GM21367 (cell line): ENCODE results near the gene VGLL2.
"Not testable (repeated sequence)": the region's sequence is repeated elsewhere in the genome, so short reads cannot be mapped to it uniquely, and the experiment has no call there.

ENCODE experiments used
- ATAC-seq: cut with Tn5 transposase; IDR thresholded peaks from one replicate; pipeline ENCODE4 v1.9.1; 2021; ENCODE audit not compliant: unreplicated experiment

Gene VGLL2, protein sequence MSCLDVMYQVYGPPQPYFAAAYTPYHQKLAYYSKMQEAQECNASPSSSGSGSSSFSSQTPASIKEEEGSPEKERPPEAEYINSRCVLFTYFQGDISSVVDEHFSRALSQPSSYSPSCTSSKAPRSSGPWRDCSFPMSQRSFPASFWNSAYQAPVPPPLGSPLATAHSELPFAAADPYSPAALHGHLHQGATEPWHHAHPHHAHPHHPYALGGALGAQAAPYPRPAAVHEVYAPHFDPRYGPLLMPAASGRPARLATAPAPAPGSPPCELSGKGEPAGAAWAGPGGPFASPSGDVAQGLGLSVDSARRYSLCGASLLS

DNA sequence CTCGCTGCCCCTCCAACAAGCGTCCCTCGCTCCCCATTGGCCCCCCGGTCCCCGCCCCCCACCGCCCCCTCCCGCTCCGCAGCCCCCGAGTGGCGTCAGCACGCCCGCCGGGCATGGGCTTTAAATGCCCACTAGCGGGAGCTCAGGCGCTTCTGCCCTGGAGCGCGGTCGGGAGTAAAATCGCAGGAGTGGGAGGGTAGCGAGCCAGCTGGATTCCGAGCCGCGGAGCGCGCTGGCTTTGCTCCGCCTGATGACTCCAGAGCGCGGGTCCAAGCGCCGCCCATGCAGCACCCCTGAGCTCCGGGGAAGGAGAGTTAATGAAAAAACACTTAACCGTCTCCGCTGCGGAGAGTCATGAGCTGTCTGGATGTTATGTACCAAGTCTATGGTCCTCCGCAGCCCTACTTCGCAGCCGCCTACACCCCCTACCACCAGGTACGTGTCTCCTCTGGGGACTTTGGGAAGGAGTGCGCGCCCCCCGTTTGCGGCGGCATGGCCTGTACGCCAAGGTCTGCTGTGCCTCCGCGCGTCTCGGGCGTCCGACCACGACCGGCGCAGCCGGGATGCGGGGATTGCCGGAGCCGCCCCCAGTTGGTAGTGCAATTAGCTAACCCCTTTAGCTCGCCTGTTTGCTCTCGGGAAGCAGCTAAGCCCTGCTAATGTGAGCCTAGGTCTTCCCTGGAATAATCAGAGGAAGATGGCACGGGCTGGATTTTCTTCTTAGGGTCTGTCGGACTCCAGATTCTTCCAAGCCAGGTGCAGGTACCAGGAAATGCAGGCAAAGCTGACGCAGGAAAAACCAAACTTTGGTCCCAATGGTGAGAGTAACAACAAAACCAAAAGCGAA lies at the start of gene VGLL2:
VGLL2 (plus strand) TSS at position 149 of the 847 bp plus-strand sequence; CDS start at position 355, 206 bp downstream.
- ATAC-seq: no peak

DNA sequence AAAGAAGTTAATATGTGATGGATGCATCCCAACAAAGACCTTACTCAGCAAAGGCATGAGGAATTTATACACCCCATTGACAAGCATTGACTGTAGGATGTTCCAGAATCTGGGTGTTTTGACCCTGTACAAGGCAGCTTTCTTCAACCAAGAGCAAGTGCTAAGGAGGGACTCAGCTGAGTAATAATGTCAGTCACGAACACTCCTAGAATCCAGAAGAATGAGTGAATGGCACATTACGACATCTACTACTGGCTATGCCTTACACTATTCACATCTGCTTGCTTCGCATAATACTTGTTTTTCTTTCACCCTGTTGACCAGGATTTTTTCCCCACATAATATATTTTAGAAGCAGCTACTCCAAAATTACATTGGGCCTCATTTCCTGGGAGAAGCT lies 42.5 kb upstream of the VGLL2 start:
- no peak for ATAC-seq

DNA sequence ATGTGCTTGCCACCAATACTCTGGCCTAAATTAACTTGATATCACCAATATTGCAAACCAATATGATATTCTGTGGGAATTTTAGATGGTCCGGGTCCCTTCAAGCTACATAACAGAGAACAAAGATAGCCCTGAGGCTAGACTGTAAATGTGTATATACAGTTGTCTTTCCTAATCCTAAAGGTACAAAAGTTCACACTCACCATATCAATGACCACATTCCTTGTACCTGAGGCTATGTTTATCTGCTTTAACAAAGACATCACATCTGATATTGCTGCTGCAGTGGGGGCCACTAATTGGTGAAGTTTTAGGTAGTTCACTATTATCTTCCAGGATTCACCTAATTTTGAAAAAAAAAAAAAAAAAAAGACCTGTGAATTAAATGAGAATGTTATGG lies 38.6 kb upstream of the VGLL2 start:
- no peak for ATAC-seq

DNA sequence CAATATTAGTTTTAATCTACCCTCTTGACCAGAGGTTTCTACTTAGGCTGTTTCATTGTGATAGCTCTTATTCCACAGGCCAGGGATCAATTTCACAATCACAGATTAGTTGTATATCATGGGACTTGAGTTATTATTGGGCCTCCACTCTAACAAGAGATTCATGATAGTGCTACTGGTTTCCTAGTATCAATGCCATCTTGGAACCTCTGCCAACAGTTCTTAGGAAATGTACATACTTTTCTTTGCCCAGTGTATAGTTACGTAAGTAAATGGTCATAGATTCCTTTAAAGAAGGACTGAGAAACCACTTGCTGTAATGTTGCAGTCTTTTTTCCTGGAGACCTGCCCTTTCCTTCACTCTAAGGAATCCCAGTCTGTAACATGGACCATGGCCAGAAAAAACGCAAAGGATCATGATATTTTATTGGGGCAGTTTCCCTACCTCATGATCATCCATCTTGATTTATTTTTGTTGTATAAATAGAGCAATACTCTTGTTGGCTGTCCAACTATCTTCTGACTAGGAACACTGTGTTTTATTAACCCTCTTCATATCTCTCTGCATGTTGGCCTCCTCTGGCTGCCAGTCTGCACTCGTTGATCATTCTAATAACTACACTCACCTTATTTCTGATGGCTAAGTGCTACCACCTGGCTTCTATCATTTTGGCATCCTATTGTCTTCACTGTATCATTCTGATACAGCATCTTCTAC lies 38.0 kb upstream of the VGLL2 start:
- no peak for ATAC-seq

DNA sequence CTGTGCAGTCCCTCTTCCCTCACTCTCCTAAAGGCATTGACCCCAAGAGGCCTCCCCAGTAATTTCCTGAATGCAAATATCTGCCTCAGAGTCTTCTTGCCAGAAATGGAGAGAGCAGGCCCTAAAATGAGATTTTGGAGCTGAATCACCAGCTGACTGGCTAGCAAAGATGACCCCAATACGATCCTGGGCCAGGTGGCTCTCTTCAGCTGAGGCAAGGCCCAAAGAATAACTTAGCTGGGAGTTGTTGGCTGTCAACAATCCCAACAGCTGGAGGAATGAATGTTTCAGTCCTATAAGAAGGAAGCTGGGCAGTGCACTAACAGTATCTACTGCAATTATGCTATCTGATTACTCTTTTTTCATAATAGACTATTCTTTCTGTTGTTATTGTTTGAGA lies 37.2 kb upstream of the VGLL2 start:
- ATAC-seq: no peak

DNA sequence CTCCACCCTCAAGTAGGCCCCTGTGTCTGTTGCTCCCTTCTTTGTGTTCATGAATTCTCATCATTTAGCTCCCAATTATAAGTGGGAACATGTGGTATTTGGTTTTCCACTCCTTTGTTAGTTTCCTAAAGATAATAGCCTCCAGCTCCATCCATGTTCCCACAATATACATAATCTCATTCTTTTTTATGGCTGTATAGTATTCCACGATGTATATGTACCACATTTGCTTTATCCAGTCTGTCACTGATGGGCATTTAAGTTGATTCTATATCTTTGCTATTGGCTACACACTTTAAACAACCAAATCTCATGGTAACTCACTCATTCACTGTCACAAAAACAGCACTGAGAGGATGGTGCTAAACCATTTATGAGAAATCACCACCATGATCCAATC lies 35.5 kb upstream of the VGLL2 start:
- ATAC-seq: no peak

DNA sequence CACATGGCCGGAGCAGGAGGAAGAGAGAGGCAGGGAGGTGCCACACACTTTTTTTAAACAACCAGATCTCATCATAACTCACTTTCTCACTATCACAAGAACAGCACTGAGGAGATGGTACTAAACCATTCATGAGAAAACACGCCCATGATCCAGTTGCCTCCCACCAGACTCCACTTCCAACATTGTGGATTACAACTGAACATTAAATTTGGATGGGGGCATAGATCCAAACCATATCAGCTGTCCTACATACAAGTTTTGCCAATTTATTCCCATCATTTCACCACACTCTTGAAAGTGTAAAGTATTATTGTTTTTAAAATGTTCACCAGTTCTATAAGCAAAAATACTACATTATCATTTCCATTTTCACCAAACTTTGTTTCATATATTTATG lies 33.9 kb upstream of the VGLL2 start:
- no peak for ATAC-seq

DNA sequence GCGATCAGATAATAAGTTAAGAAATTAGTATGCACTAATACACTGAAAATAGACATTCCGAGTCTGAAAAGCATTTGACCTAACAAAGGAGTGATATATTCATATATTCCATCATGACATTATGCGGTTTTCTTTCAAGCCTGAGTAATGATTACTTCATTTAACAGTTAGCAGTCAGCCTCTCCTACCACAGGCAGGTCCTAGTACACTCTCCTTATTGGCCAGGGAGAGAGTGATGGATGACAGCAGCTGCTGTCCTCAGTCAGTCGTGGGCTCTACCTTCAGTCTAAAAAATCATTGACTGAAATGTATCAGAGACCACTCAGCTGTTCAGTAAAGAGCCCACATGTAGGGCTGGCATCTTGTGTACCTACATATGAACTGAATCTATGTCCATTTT lies 33.2 kb upstream of the VGLL2 start:
- no peak for ATAC-seq

DNA sequence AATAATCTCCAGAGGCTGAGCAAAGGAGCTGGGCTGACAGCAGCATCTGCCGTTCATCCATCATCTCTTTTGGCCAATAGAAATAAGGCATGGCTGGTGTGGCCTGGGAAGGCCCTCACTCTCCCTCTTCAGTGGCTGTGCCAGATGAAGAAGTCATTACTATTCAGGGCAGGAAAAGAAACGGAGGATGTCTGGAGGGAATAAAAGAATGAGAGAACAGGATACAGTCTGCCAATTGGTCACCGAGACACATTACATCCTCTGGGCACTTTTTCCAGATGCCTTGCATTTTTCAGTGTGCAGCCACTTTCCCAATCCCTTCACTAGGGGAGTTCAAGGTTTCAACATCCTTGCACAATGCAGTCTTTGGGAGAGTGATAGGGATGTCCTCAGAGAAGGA lies 32.2 kb upstream of the VGLL2 start:
- no peak for ATAC-seq

DNA sequence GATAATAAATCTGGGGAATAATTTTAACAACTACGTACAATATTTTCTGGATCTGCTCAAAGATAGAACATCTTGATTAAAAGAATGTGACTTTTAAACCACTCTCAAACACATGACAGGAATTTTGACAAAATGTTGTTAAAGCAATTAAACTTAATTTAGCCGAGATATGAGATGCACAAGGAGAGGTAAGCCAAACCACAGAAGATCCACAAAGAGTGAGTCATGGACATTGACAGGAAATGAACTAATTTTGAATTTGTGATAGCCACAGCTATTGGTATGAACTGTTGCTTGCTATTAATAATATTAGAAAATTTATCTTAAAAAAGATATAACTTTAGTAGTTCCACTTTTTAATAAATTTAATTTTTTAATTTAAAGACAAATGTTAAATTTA lies 27.8 kb upstream of the VGLL2 start:
- no peak for ATAC-seq

DNA sequence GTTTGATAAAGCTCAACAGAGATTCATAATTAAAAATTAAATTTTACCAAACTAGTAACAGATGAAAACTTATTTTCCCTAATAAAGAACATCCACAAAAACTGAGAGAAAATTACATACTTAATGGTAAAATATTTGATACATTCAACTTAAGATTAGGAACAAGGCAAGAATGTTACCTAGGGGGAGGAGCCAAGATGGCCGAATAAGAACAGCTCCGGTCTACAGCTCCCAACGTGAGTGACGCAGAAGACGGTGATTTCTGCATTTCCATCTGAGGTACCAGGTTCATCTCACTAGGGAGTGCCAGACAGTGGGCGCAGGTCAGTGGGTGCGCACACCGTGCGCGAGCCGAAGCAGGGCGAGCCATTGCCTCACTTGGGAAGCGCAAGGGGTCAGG lies 20.8 kb upstream of the VGLL2 start:
- not testable (repeated sequence) for ATAC-seq

DNA sequence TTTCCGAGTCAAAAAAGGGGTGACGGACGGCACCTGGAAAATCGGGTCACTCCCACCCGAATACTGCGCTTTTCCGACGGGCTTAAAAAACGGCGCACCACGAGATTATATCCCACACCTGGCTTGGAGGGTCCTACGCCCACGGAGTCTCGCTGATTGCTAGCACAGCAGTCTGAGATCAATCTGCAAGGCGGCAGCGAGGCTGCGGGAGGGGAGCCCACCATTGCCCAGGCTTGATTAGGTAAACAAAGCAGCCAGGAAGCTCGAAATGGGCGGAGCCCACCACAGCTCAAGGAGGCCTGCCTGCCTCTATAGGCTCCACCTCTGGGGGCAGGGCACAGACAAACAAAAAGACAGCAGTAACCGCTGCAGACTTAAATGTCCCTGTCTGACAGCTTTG lies 20.4 kb upstream of the VGLL2 start:
- not testable (repeated sequence) for ATAC-seq

DNA sequence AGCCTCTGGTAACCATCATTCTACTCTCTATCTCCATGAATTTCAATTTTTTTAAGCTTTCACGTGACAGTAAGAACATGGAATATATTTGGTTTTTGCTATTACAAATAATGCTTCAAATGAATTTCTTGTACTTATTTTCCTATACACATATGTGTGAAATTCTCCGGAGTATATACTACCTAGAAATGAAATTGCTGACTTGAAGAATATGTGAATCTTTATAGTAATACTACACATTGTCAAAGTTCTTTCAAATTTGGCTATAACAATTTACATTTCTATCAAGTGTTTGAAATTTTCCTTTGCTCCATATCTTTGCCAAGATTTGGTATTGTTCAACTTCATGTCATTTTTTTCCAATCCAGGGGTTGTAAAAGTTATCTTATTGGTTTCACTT lies 11.6 kb upstream of the VGLL2 start:
- ATAC-seq: no peak

DNA sequence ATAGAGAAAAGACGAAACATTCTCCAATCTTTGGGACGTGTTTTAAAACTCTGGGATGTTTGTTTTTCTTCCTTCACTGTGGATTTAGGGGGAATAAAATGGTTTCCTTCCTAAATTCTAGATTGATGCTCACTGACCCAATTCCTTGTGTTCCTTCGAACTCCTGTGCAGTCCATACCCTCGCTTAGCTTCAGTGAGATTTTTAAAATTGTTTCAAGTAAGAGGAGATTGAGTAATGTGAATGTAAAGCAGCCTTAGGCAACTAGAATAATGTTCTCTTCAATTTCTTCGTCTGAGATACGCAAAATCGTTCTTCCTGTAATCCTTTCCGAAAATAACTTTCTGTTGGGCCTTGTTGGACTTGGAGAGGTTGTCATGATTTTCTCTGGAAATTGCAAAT lies 2.6 kb upstream of the VGLL2 start:
- no peak for ATAC-seq

DNA sequence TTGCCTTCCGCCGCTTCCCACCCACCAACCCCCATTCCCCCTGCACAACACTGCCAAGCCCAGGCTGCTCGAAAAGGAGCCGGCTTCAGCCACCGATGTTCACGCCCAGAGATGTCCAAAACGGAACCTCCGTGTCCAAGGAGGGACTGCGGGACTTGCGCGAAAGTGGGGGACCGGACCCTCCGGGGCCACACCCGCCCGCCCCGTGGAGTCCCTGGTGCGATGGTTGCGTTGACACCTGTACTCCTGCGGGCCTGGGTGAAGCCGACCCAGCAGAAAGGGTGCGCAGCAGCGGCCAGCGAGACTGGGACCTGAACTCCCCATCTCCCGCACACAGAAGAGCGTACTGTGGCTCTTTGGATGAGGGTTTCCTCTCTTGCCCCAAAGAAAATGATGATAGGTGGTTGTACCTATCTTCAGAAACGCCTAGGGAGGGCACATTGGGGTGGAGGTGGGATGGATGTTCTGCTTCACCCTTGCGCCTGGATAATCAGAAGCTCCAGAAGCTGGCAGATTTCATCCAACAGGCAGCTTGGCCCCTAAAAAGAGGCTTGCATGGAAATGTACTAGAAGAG lies 1.9 kb upstream of the VGLL2 start:
- no peak for ATAC-seq

DNA sequence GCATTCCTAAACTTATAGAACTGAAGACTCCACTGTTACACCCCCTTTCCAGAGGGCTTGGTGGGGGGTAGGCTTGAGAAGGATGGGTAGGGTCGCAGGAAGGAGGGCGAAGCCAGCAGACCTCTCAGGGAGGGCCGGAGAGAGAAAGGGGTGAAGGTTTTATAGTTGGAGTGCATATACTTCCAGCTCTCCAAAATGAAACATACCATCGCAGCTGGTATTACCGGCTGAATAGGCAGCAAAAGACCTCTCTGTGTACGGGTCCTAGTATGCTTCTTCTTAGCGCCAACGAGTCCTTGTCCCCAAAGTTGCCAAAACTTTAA lies 1.0 kb upstream of the VGLL2 start:
- no peak for ATAC-seq

DNA sequence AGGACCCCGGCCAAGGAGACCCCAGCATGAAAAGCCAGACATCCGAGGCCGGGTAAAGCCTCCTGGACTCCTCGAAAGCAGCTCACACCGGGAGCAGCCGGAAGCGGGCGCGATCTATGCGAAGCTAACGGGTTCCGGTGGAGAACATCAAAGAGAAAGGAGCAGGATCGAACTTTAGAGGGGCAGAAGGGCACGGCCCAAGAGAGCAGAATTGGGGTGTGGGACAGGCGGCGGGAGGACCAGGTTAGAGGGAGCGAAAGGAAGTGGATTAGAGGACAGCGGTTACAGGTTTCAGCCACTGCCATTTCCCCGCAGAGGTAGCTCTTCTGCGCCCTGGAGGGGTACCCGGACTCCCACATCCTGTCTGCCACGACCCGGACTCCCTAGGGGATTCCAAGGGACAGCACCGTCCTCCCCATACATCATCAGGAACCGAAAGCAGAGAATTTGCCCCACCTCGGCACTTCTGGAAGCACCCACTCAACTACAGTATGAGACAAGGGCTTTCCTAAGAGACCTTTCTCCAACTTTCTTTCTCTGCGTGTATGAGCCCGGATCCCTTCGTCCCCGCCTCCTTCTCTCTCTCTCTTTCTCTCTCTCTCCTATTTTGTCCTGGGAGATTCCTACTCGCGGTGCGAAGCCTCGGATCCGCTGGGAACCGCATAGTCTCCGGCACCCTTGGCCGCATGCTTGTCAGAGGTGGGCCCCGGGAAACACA lies 507 bp upstream of the VGLL2 start:
- no peak for ATAC-seq

DNA sequence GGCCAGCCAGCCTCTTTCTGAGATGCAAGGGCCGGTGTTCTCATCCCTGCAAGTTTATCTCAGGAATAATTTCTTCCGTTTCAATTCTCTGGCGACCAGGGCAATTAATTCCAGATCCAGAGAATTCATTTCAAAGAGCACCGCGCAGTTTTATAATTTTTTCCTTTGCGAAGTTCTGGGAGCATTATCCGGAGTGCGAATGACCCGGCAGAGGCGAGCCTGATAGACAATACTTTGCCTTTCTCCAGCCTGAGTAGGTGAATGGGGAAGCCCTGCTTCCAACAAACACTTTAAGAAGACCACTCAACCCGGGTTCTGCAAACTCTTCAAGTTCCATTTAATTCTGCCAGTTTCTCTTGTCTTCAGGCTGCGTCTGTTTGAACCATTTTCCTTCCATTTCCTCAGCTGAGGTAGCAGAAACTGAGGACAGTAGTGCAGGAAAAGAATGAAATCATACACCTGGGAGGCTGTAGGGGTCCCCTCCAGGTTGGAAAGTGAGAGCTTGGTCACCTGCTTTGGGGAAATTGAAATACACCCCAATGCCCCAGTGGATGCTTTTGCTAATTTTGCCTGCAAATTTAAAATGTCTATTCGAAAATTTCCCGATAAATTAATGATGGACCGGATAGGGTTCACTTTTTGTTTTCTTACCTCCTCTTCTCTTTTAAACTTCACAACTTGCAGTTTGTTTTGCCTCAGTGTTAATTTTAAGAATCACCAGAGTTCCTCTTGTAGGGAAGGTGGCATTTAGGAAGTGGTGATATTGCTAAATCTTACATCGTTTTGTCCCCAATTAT lies 1.1 kb downstream of the VGLL2 start:
- ATAC-seq: no peak

DNA sequence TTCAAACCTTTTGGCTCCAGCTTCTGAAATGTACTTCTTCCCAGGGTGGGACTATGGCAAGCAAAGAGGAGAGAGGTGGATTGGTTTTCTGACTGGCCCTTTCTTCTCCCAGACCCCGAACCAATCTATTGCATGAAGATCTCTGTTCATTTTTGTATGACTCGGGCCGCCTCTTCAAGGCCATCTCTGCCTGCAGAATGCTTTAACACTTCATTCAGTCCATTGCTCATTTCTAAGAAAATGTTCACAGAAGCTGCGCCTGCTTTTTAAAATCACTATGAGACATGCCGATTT lies 1.6 kb downstream of the VGLL2 start:
- no peak for ATAC-seq

DNA sequence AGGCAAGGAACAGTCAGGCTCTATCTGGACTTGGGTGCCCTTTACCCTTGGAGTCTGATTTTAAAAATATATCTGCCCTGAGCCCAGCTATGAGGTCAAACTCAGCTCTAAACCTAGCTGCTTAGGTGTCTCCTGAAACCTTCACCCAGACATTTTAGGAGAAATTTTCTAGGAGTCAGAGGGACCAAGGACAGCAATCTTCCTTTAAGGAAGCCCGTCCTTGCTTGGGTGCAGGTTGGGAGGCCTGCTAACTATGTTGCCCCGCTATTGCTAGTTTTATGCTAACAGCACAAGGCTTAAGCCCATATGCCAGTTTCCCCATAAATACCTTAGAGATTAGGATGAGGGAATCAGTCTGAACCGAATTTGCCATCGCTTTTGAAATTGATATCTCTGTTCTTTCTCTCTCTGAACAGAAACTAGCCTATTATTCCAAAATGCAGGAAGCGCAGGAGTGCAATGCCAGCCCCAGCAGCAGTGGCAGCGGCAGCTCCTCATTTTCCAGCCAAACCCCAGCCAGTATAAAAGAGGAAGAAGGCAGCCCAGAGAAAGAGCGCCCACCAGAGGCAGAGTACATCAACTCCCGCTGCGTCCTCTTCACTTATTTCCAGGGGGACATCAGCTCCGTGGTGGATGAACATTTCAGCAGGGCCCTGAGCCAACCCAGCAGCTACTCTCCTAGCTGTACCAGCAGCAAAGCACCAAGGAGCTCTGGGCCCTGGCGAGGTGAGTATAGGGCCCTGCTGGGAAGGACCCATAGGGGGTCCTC lies 2.6 kb downstream of the VGLL2 start:
- ATAC-seq: no peak
